ENCODE results near the gene SLC22A13.
"Not testable (repeated sequence)": the region's sequence is repeated elsewhere in the genome, so short reads cannot be mapped to it uniquely, and the experiment has no call there.

Gene SLC22A13

DNA sequence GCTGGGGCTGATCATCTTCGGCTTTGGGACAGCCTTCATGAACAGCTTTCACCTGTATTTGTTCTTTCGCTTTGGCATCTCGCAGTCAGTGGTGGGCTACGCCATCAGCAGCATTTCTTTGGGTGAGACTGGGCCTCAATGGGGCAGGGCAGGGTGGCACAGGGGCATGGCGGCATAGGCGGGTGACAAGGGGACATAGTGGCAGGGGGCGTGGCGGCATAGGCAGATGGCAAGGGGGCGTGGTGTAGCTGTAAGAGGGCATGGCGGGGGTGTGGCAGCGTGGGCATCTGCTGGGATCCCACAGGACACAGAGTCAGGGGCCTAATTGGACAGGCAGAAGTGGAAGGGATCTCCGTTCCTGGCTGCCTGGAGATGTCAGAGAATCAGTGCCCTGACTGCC is 42.0 kb downstream of the SLC22A13 start:
- no peak for DNase-seq

DNA sequence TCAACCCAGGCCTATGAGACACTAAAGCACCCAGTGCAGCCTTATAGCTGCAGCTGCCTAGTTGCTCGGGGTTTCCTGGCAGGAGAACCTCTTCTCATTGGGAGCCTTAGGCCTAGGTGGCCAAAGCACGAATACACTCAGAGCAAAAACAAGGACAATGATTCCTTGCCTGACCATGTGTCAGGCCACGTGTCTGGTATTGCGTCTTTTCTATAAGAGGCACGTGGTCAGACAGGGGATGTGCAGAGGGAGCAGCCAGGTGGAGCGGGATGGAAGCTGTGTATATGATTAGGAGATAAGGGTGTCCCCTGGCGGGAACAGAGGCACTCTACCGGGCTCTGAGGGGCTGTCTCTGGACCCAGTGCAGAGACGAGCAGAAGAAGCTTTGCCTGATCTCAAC is 42.8 kb downstream of the SLC22A13 start:
- DNase-seq, result no peak

GRCh38 chr3:38311476-38311875 is 45.9 kb downstream of the SLC22A13 start:
- no peak for DNase-seq

- no peak for DNase-seq
Observed at GRCh38 chr3:38311941-38312340, 46.3 kb downstream of the SLC22A13 start.

GRCh38 chr3:38312356-38312755 is 46.7 kb downstream of the SLC22A13 start:
- no peak for DNase-seq

DNA sequence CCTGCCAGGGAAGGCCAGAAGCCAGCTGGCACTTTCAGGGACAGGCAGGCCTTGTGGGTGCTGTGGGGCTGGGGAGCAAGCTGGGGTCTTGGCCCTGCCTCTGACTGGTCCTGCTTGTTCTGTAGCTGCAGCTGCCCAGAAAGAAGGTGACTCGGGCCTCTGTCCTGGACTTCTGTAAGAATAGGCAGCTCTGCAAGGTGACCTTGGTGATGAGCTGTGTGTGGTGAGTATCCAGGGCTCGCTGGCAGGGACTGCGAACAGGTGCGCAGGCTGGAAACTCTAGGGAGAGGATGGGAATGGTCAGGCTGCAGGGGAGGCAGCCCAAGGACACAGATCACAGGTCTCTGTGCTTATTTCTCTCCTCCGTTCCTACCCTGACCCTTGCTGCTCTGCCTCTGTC is 47.7 kb downstream of the SLC22A13 start:
- no peak for DNase-seq

DNA sequence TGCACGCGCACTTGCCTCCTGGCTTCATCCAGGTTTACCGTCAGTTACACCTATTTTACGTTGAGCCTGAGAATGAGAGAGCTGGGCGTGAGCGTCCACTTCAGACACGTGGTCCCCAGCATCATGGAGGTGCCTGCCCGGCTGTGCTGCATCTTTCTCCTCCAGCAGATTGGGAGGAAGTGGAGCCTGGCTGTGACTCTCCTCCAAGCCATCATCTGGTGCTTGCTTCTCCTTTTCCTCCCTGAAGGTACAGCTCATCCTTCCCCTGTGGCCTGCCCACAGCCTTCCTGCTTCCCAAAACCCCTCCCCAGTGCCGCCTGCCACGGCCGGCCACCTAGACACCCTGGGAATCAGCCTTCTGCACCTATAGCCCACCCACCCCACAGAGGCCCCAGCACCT is 48.1 kb downstream of the SLC22A13 start:
- DNase-seq, result no peak

- DNase-seq, result no peak
Observed at GRCh38 chr3:38314112-38314763, 48.6 kb downstream of the SLC22A13 start.

DNA sequence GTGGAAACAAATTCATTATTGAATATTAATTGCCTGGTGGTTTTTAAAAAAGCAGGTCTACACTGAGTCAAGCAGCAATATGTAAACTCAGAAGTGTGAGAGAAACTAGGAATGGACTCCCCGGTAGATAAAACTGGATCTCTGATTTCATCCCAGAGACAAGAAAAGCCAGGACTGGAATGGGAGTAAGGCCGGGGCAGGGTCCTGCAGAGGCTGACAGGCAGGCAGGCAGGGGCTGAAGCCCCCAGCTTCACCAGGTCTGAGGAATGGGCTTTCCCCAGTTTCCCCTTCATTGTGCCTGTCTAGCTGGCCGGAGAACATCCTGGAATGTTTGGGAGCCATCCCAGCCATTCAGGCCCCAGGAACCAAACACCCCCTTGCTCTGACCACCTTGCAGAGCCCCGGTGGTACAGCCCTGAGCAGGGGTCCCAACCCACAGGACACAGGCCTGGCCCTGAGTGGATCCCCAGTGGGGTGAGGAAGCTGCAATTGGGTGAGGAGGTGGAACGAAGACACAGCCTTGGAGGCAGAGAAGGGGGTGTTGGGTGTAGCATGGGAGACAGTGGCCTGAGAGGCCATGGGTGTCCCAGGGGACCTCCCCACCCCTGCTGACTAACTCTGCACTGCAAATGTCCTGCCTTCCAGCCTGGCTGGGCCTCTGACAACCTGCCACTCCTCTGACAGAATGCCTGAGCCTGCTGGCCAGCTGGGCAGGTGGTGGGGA is 49.3 kb downstream of the SLC22A13 start:
- DNase-seq, result no peak

DNA sequence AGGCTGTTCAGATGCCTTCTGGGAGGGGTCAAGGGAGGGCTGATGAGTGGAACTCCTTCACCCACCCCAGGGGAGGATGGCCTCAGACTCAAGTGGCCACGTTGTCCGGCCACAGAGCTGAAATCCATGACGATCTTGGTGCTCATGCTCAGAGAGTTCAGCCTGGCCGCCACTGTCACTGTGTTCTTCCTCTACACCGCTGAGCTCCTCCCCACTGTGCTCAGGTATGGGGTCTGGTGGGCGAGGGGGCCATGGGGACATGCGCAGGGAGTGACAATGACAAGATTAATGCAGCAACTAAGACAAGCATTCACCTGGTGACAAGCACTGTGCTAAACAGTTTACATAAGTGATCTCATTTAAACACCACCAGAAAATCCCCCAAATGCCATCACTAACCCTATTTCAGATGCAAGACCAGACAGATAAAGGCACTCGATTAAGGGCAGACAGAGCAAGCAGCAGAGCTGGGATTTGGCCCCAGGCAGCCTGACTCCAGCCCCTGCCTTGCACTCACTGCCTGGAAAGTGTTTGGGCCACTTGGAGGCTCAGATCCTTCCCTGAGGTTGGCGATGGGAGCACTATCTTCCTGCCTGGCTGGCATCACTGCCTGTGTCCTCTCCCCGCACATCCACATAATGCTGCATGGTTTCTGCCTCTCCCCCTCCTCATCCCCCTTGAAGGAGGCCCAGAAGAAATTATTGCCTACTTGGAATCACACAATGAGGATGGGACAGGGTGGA is 50.0 kb downstream of the SLC22A13 start:
- DNase-seq, result no peak

- no peak for DNase-seq
Observed at GRCh38 chr3:38316356-38317191, 51.0 kb downstream of the SLC22A13 start.

- DNase-seq, result no peak
Observed at GRCh38 chr3:38317192-38317759, 51.7 kb downstream of the SLC22A13 start.

GRCh38 chr3:38318766-38319671 is 53.4 kb downstream of the SLC22A13 start:
- no peak for DNase-seq

DNA sequence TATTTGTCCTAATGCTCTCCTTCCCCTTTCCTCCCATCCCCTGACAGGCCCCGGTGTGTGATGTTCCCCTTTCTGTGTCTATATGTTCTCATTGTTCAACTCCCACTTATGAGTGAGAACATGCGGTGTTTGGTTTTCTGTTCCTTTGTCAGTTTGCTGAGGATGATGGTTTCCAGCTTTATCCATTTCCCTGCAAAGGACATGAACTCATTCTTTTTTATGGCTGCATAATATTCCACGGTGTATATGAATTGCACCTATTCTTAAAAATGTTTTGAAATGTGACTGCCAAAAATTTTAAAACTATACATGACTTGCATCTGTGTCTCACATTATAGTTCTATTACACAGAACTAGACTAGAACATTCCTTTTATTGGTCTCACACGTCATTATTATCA is 55.0 kb downstream of the SLC22A13 start:
- DNase-seq, result not testable (repeated sequence)

DNA sequence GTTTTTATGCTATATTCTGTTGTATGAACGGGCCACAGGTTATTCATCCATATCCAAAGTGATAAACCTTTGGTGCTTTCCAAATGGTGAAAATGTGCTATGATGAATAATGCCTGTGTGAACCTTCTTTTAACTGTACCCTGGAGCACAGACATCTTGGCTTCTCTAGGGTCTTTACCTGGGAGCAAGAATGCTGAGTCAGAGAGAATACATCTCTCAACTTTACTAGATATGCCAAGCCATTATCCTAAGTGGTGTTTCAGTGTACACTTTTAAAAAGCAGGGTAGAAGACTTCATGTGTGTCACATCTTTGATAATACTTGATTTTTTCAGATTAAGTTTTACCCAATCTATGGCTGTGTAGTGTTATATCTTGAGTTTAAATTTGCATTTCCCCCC is 57.4 kb downstream of the SLC22A13 start:
- no peak for DNase-seq

DNA sequence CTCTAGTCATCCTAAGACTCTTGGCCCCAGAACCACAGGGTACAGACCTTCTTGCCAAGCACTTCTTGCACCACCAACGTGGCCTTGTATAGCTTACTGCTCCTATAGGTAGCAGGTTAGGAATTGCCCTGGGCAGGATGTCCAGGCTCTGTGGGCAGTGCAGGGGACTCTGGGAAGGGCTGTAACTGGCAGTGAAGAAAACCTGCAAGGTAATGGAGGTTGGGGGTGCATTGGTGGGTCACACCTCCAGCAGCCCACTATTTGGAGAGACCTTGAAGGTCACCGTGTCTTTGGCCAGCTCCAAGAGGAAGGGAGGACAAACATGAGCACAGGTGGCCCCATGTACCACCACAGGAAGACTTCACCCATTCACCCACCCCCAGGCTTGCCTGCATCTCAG is 59.6 kb downstream of the SLC22A13 start:
- DNase-seq, result no peak

DNA sequence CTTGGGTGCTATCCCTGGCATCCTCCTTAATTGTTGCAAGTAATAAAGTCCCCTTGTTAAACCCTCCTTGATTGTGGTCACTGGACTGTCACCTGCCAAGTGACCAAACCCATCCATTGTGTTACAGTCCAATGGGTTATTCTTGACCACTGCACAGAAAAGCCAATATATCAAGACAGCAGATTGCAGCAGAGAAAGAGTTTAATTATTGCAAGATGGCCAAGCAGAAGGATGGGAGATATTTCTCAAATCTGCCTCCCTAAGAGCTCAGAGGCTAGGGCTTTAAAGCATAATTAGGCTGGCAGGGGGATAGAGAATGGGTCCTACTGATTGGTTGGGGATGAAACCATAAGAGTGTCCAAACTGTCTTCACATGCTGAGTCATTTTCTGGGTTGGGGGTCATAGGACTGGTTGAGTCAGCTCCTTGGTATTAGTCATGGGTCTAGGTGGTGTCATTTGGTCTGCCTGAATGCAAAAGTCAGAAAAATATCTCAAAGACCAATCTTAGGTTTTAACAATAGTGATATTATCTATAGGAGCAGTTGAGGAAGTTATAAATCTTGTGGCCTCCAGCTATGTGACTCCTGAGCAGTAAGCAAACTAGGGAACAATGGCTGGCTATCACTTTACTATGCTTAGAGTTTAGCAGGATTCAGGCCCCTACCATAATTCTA is 61.9 kb downstream of the SLC22A13 start:
- no peak for DNase-seq

All from activated gamma-delta T cell (primary cell).